OCI-LY1 (cell line): ENCODE data around the gene DAP.

ENCODE experiments used
- CTCF ChIP-seq: fragments of 200-600 bp; sonication (generic), shearing (Covaris generic); IDR thresholded peaks from 2 replicates; pipeline ENCODE4 v1.5.1; 2017; ENCODE audit warnings: mild to moderate bottlenecking, antibody characterized with exemption, low read length, moderate library complexity, mixed read lengths
- EZH2 ChIP-seq: fragments of 200-600 bp; sonication (generic), shearing (Covaris generic); IDR thresholded peaks from 2 replicates; pipeline ENCODE4 v1.8.0; 2017; ENCODE audit warnings: borderline replicate concordance, mixed run types, mild to moderate bottlenecking, antibody characterized with exemption, low read length, moderate library complexity, mixed read lengths

DNA sequence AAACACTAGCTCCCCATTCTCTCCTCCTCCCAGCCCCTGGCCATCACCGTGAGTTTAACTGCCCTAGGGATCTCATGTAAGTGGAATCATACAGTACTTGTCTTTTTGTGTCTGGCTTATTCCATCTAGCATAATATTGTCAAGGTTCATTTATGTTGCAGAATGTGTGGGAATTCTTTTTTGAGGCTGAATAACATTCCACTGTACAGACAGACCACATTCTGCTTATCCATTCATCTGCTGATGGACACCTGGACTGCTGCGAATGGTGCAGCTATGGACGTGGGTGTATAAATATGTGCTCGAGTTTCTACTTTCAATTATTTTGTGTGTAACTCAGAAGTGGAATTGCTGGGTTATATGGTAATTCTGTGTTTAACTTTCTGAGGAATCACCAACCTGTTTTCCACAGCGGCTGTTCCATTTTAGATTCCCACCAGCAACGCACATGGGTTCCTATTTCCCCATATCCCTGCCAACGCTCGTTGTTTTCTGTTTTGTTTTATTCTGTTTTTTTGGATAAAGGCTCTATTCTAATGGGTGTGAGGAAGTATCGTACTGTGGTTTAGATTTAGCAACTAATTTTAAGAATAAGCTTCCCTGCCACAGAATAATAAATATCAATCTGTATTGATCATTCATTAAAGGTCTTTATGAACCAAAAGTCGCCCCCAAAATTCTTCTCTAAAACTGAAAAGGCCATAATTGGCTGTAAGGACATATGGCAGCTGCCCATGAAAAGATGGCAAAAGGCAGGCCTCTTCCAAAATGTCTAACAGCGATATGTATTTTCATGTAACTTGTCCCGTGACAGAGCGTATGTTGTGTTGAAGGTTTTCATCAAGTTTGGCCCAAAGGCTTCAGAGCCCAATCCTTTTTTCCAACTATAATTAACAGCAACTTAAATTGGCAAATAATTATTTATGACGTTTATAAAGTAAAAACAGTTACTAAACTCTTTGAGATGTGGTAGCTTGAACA is 70.3 kb downstream of the DAP start:
- no peak for TF ChIP-seq CTCF
- no peak for TF ChIP-seq EZH2
